Neural cell (in vitro differentiated cells): ENCODE data around the gene CNIH1.

Source experiments
- CTCF ChIP-seq: fragments of 450-650 bp; IDR thresholded peaks from 2 replicates; pipeline ENCODE4 v1.5.1; 2014; ENCODE audit warnings: antibody characterized with exemption, mild to moderate bottlenecking, moderate library complexity; ENCODE audit not compliant: poor library complexity, severe bottlenecking
- EP300 ChIP-seq: fragments of 450-650 bp; conservative IDR thresholded peaks from 2 replicates; pipeline ENCODE4 v1.6.1; 2014; ENCODE audit warnings: antibody characterized with exemption, mild to moderate bottlenecking, moderate library complexity; ENCODE audit not compliant: poor library complexity, severe bottlenecking
- EZH2 ChIP-seq: fragments of 200-600, 300-800 bp; shearing (Covaris generic), sonication (generic); IDR thresholded peaks from 2 replicates; pipeline ENCODE4 v1.6.1; 2014; ENCODE audit warnings: antibody characterized with exemption, low read length, borderline replicate concordance, mild to moderate bottlenecking; ENCODE audit not compliant: insufficient read depth, poor library complexity, severe bottlenecking
- POLR2AphosphoS5 ChIP-seq: IDR thresholded peaks from 2 replicates; pipeline ENCODE4 v1.6.1; 2012
- REST ChIP-seq: IDR thresholded peaks from 2 replicates; pipeline ENCODE4 v1.6.1; 2012; ENCODE audit warnings: borderline replicate concordance
- SMC3 ChIP-seq: fragments of 450-650 bp; conservative IDR thresholded peaks from 2 replicates; pipeline ENCODE4 v1.6.1; 2014; ENCODE audit warnings: antibody characterized with exemption, mild to moderate bottlenecking, moderate library complexity; ENCODE audit not compliant: poor library complexity
- TAF1 ChIP-seq: IDR thresholded peaks from 2 replicates; pipeline ENCODE4 v1.6.1; 2012; ENCODE audit warnings: low read depth

- TF ChIP-seq POLR2AphosphoS5 (no peak), REST (no peak), EZH2 (no peak), CTCF (no peak), TAF1 (no peak), EP300 (no peak), SMC3 (no peak)
Observed at GRCh38 chr14:54489731-54490444, 48.7 kb upstream of the CNIH1 start.
